WERI-Rb-1 (cell line): ENCODE data around the gene SULT1C4.
"Not testable (repeated sequence)": the region's sequence is repeated elsewhere in the genome, so short reads cannot be mapped to it uniquely, and the experiment has no call there.

ENCODE experiments used
- DNase-seq: peaks from one replicate; pipeline ENCODE4 v3.0.0-alpha.2; 2020
- H3K27ac ChIP-seq: fragments of 250-450 bp; sonication (Bioruptor Pico); 2 replicates; pipeline ENCODE4 v1.5.1; 2020; ENCODE audit warnings: mild to moderate bottlenecking, moderate library complexity
- H3K27me3 ChIP-seq: fragments of 250-450 bp; sonication (Bioruptor Pico); 2 replicates; pipeline ENCODE4 v1.5.1; 2021; ENCODE audit warnings: mild to moderate bottlenecking, low read depth, moderate library complexity; ENCODE audit not compliant: insufficient read depth, severe bottlenecking
- H3K36me3 ChIP-seq: fragments of 250-450 bp; sonication (Bioruptor Pico); 2 replicates; pipeline ENCODE4 v1.5.1; 2020; ENCODE audit warnings: mild to moderate bottlenecking, moderate library complexity
- H3K4me3 ChIP-seq: 2 replicates; pipeline ENCODE4 v1.5.1; 2011; ENCODE audit warnings: low read depth, mild to moderate bottlenecking, control low read depth, low read length
- H3K9me3 ChIP-seq: fragments of 250-450 bp; sonication (Bioruptor Pico); 2 replicates; pipeline ENCODE4 v1.5.1; 2021; ENCODE audit warnings: mild to moderate bottlenecking, moderate library complexity; ENCODE audit not compliant: severe bottlenecking
- CTCF ChIP-seq: IDR thresholded peaks from 2 replicates; pipeline ENCODE4 v1.5.1; 2011; ENCODE audit warnings: low read depth, mild to moderate bottlenecking, control low read depth, inconsistent platforms, low read length

SULT1C4 gene

DNA sequence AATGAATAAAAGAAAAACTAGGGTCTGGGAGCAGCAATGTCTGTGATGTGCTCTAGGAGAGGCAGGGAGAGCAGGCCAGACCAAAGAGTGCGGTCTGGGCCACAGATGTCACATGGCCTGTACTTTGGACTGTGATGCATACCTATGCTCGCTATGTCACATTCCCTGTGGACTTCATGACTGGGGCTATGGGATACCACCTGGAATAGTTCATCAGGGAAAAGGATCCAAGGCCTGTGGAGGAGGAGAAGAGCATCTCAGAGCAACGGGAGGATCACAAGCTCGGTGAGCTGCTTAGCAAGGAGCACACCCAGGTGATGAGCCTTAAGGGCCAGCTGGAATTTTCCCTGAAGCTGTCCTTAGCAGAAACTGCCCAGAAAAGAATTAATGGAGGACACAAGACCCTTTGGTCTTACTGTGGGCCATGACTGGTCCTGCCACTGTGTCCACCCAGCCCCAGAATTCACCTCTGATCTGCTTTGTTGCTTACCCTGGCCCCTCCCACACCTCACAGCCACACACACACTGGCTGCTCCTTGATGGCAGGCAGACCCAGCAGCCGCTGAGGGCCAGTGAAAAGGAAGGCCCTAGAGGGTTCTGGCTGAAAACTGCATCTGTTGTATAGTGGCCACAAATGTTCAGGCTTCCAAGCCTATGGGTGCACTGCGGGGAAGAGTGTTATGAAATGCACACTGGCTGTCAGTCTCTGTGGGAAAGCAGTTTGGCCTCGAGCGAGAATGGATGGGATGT is 45.9 kb downstream of the SULT1C4 start:
- Histone ChIP-seq H3K4me3 (no peak overlapping the region), H3K27me3 (no peaks in the 10 kb centered on the region), H3K36me3 (no peaks in the 10 kb centered on the region), H3K9me3 (no peaks in the 10 kb centered on the region), H3K27ac (no peak overlapping the region)
- DNase-seq: no peak
- TF ChIP-seq CTCF: no peak

DNA sequence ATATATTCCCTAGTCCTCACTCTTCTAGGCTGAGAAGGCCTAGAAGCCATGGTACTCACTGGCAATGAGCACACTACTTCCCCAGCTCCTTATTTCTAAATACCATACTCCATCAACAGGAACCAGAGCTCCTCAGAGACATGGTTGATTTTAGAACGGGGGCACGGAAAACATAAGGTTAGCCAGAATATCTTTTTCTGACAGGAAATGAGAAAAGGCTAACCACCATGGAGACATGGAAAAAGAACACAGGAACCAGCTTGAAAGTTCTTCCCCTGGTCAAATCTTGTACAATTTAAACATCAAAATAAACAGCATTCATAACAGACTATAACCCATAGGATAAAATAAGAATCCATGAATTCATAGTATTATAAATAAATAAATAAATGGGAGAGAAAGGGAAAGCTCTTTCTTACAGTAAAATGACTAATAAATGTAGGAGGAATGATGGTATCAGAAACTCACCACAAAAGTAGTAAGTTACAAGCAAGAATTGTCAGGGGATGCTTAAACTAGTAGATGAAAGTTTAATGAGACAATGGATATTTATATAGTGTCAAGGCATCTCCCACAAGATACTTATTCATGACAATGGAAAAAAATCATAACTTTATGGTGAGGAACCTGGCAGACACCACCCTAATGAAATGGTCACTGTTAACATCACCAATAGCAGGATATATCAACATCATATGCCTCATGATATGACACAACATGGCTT is 50.7 kb downstream of the SULT1C4 start:
- DNase-seq: no peak

DNA sequence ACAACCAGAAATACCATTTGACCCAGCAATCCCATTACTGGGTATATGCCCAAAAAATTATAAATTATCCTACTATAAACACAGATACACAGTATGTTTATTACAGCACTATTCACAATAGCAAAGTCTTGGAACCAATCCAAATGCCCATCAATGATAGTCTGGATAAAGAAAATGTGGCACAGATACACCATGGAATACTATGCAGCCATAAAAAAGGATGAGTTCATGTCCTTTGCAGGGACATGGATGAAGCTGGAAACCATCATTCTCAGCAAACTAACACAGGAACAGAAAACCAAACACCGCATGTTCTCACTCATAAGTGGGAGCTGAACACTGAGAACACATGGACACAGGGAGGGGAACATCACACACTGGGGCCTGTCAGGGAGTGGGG is 57.8 kb downstream of the SULT1C4 start:
- not testable (repeated sequence) for H3K36me3 ChIP-seq, DNase-seq, H3K27me3 ChIP-seq, H3K9me3 ChIP-seq, H3K4me3 ChIP-seq, H3K27ac ChIP-seq

More for the DNA sequence above, 50.7 kb downstream of the SULT1C4 start:
- no peak overlapping the region for H3K27ac ChIP-seq
- H3K27me3 ChIP-seq: no peaks in the 10 kb centered on the region
- H3K4me3 ChIP-seq: no peak overlapping the region
- TF ChIP-seq CTCF: no peak
- H3K9me3 ChIP-seq: no peaks in the 10 kb centered on the region
- no peaks in the 10 kb centered on the region for H3K36me3 ChIP-seq

- Histone ChIP-seq H3K36me3 (no peaks in the 10 kb centered on the region), H3K9me3 (no peaks in the 10 kb centered on the region), H3K4me3 (no peak overlapping the region), H3K27ac (no peak overlapping the region), H3K27me3 (no peaks in the 10 kb centered on the region)
- no peak for DNase-seq
- no peak for TF ChIP-seq CTCF
Observed at GRCh38 chr2:108436976-108437375, 59.2 kb downstream of the SULT1C4 start.
